ENCODE data around the gene LYRM4. TPM values are rescaled to one million over a fixed set of nuclear protein-coding genes. Genes with fewer than 3 reads are reported as not detected.

LYRM4 gene
- total RNA-seq, 4 donors from 2014 or later: 16.9 to 20.9 (median 18.4) TPM

DNA sequence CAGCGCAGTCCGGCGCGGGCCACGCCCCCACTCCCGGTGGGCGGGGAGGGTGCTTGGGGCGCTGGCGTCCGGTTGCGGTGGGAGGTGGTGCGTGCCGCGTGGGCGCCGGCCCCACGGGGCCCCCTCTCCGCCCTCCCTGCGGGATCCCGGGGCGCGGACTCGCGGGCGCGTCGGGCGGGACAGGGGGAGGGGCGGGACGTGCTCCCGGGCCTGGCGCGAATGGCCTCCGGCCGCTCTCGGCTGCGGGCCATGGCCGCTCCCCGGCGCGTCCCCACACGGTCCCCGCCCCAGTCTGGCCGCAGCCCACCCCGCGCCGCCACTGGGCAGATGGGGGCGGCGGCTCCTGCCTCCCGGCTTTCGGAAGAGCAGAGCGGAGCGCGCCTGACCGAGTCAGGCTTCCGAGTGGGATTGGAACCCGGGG is 176.4 kb downstream of the LYRM4 start:
- peak overlapping the region; percentile 59 to 82 (median 72) for H3K4me3 ChIP-seq
- H3K36me3 ChIP-seq: no peaks in the 10 kb centered on the region
- no peaks in the 10 kb centered on the region for H3K9me3 ChIP-seq
- DNase-seq (ENCODE audit: extremely low spot score): no peak
- TF ChIP-seq EP300 (IDR thresholded peaks at IDR 0.05) (no peak), POLR2AphosphoS5 (IDR thresholded peaks at IDR 0.05) (peak in 1 of 2 donors; percentile 49)
- H3K27ac ChIP-seq (replicated peaks in 1 of 4): peak overlapping the region; percentile 81 to 89 (median 88)
- no peaks in the 10 kb centered on the region for H3K27me3 ChIP-seq
- peaks cover 18 to 37% (median 25%) of the 10 kb centered on the region in 4 donors for H3K4me1 ChIP-seq
- WGBS: 10% methylated on average over 2 of the region's 57 CpGs
- intact Hi-C loops (cut with DNase I): loop anchor here (10.0 kb wide), 1 partner anchor 60 kb away; no protein-coding TSS in a partner anchor

DNA sequence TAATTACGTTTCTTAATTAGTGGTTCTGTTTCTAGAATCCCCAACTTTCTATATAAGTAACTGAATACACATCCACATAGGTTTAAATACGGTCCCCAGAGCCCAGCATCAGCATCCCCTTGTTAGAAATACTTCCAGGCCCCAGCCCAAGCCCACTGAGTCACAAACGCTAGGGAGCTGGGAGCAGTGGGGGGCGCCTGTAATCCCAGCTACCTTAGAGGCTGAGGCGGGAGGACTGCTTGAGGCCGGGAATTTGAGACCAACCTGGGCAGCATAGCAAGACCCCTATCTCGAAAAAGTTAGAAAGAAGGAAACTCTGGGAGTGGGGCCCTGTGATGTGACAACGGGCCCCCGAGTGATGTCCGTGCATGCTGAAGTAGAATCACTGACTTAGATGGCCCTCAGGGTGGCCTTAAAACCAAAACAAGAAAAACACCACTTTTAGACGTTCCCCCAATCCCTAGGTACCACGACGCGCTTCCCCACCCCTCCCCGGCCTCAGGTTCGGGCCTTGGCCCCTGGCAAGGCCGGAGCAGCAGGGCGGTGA is 176.9 kb downstream of the LYRM4 start:
- WGBS: 69% methylated on average over 12 of the region's 18 CpGs
- intact Hi-C loops (cut with DNase I): loop anchor here (10.0 kb wide), 1 partner anchor 59 kb away; no protein-coding TSS in a partner anchor

DNA sequence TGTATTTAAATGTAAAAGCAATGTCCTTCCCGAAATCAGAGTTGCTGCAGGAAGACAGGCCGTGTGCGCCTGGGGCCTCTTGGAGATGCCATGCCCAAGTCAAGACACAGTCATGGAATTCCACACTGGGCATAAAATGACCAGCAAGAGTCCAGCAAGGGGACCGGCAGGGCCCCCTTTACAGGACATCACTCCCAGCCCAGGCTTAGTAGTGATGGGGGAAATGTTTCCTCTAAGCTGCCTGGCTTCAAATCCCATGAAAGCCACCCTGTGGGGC is 177.5 kb downstream of the LYRM4 start:
- H3K9me3 ChIP-seq: no peaks in the 10 kb centered on the region
- no peaks in the 10 kb centered on the region for H3K27me3 ChIP-seq
- H3K27ac ChIP-seq (replicated peaks in 1 of 4): peak overlapping the region in 1 of 4 donors; percentile 88
- TF ChIP-seq EP300 (IDR thresholded peaks at IDR 0.05) (no peak), POLR2A (IDR thresholded peaks at IDR 0.05; ENCODE audit: low read depth) (no peak), POLR2AphosphoS5 (IDR thresholded peaks at IDR 0.05) (no peak)
- TF ChIP-seq, protein P1, sequence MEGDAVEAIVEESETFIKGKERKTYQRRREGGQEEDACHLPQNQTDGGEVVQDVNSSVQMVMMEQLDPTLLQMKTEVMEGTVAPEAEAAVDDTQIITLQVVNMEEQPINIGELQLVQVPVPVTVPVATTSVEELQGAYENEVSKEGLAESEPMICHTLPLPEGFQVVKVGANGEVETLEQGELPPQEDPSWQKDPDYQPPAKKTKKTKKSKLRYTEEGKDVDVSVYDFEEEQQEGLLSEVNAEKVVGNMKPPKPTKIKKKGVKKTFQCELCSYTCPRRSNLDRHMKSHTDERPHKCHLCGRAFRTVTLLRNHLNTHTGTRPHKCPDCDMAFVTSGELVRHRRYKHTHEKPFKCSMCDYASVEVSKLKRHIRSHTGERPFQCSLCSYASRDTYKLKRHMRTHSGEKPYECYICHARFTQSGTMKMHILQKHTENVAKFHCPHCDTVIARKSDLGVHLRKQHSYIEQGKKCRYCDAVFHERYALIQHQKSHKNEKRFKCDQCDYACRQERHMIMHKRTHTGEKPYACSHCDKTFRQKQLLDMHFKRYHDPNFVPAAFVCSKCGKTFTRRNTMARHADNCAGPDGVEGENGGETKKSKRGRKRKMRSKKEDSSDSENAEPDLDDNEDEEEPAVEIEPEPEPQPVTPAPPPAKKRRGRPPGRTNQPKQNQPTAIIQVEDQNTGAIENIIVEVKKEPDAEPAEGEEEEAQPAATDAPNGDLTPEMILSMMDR (IDR thresholded peaks at IDR 0.05): no peak
- DNase-seq (ENCODE audit: extremely low spot score): no peak
- H3K4me3 ChIP-seq: no peak overlapping the region
- H3K4me1 ChIP-seq: peaks cover 18 to 37% (median 25%) of the 10 kb centered on the region in 4 donors
- H3K36me3 ChIP-seq: no peaks in the 10 kb centered on the region
- intact Hi-C loops (cut with DNase I): loop anchor here (10.0 kb wide), 1 partner anchor 58 kb away; no protein-coding TSS in a partner anchor
- WGBS: 46% methylated on average over 4 of the region's 4 CpGs

More for the DNA sequence above, 176.9 kb downstream of the LYRM4 start:
- Histone ChIP-seq H3K4me1 (peaks cover 18 to 37% (median 25%) of the 10 kb centered on the region in 4 donors), H3K4me3 (peak overlapping the region; percentile 59 to 82 (median 72)), H3K27ac (replicated peaks in 1 of 4) (peak overlapping the region; percentile 81 to 89 (median 88)), H3K36me3 (no peaks in the 10 kb centered on the region), H3K27me3 (no peaks in the 10 kb centered on the region), H3K9me3 (no peaks in the 10 kb centered on the region)
- TF ChIP-seq, protein P1 (IDR thresholded peaks at IDR 0.05): no peak
- no peak for TF ChIP-seq POLR2A (IDR thresholded peaks at IDR 0.05; ENCODE audit: low read depth)
- TF ChIP-seq POLR2AphosphoS5 (IDR thresholded peaks at IDR 0.05): no peak
- no peak for TF ChIP-seq EP300 (IDR thresholded peaks at IDR 0.05)
- no peak for DNase-seq (ENCODE audit: extremely low spot score)

DNA sequence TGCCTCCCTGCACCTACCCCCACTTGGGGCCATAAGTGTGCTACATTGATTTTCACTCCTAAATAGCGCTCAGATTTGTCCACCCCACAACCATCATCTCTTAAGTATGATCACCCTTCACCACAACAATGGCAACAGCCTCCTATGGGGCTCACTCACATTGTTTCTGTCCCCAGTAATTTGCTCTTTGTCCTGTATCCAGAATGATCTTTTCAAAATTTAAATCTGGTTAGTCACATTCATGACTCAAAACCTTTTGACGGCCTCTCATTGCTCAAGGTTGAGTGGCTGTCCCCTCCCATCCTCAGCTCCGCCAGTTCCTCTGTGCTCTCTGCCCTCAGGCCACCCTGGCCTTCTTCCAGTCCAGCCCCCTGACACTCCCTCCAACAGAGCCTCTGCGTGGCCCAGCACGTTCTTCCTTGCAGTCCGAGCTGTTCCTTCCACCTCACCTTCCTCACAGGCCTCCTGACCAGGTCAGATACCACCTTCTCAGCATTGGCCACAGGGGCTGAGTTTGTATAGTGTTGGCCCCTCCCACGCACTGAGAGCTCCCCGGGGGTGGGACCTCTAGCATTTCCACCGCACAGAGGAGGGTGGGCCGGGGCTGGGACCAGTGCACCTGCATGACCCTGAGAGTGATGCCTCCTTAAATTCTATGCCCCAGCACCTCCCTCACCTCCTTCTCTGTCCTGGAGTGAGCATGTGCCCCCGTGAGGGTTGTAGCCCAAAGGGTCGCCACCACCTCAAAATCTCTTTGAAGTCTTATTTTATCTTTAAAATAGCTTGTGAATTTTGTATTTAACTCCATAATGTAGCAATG is 178.1 kb downstream of the LYRM4 start:
- DNase-seq (ENCODE audit: extremely low spot score): no peak
- WGBS: 82% methylated on average over 12 of the region's 12 CpGs
- intact Hi-C loops (cut with DNase I): loop anchor here (10.0 kb wide), 1 partner anchor 58 kb away; no protein-coding TSS in a partner anchor

More for the DNA sequence above, 178.1 kb downstream of the LYRM4 start:
- Histone ChIP-seq H3K9me3 (no peaks in the 10 kb centered on the region), H3K4me1 (peaks cover 18 to 35% (median 24%) of the 10 kb centered on the region in 4 donors), H3K27me3 (no peaks in the 10 kb centered on the region), H3K4me3 (no peak overlapping the region), H3K27ac (replicated peaks in 1 of 4) (no peak overlapping the region), H3K36me3 (no peaks in the 10 kb centered on the region)
- TF ChIP-seq POLR2A (IDR thresholded peaks at IDR 0.05; ENCODE audit: low read depth) (no peak), EP300 (IDR thresholded peaks at IDR 0.05) (no peak), POLR2AphosphoS5 (IDR thresholded peaks at IDR 0.05) (no peak)
- TF ChIP-seq, protein P1 (IDR thresholded peaks at IDR 0.05): no peak

Measured in esophagus muscularis mucosa (tissue), 4 donors.